DND-41 (cell line): ENCODE data around the gene TSPAN9.

Experiments
- ATAC-seq: fragments of 200-7000 bp; cut with Tn5 transposase; 3 replicates; pipeline ENCODE4 v1.9.1; 2021; ENCODE audit warnings: low read depth; ENCODE audit not compliant: insufficient read depth
- DNase-seq: peaks from one replicate; pipeline ENCODE4 v3.0.0-alpha.2; 2020
- H2AFZ ChIP-seq: 2 replicates; pipeline ENCODE4 v1.6.0; 2012; ENCODE audit warnings: low read depth, low read length
- H3K27ac ChIP-seq: 2 replicates; pipeline ENCODE4 v1.5.1; 2012; ENCODE audit warnings: low read length, inconsistent platforms
- H3K27me3 ChIP-seq: fragments of 200-600 bp; sonication (generic); 2 replicates; pipeline ENCODE4 v1.6.0; 2012; ENCODE audit warnings: low read length, mild to moderate bottlenecking, inconsistent platforms; ENCODE audit not compliant: insufficient read depth, poor library complexity
- H3K36me3 ChIP-seq: 2 replicates; pipeline ENCODE4 v1.5.1; 2012; ENCODE audit warnings: low read length, inconsistent platforms; ENCODE audit not compliant: insufficient read depth
- H3K4me1 ChIP-seq: 2 replicates; pipeline ENCODE4 v1.5.1; 2012; ENCODE audit warnings: mild to moderate bottlenecking, low read length; ENCODE audit not compliant: insufficient read depth
- H3K4me2 ChIP-seq: 2 replicates; pipeline ENCODE4 v1.6.0; 2012; ENCODE audit warnings: mild to moderate bottlenecking, moderate library complexity, low read length, inconsistent platforms; ENCODE audit not compliant: insufficient read depth
- H3K4me3 ChIP-seq, 2 experiments: fragments of 200-600 bp in 1 of 2; shearing (Covaris generic) in 1 of 2; 2 replicates each; pipeline ENCODE4 v1.5.1; 2012 to 2016; ENCODE audit warnings: inconsistent platforms in 2 of 2, low read length in 2 of 2, mild to moderate bottlenecking in 2 of 2, low read depth in 1 of 2, moderate library complexity in 1 of 2
- H3K79me2 ChIP-seq: 2 replicates; pipeline ENCODE4 v1.6.0; 2012; ENCODE audit warnings: low read length, inconsistent platforms; ENCODE audit not compliant: insufficient read depth
- H3K9ac ChIP-seq: 2 replicates; pipeline ENCODE4 v1.6.0; 2012; ENCODE audit warnings: low read depth, mild to moderate bottlenecking, inconsistent platforms, low read length, moderate library complexity
- H3K9me3 ChIP-seq: 2 replicates; pipeline ENCODE4 v1.5.1; 2012; ENCODE audit warnings: low read length, moderate library complexity, mild to moderate bottlenecking, inconsistent platforms; ENCODE audit not compliant: insufficient read depth, severe bottlenecking
- H4K20me1 ChIP-seq: 2 replicates; pipeline ENCODE4 v1.6.0; 2012; ENCODE audit warnings: low read length; ENCODE audit not compliant: insufficient read depth
- CTCF ChIP-seq: IDR thresholded peaks from 2 replicates; pipeline ENCODE4 v1.5.1; 2012; ENCODE audit warnings: borderline replicate concordance, low read length, moderate library complexity, mild to moderate bottlenecking; ENCODE audit not compliant: poor library complexity, severe bottlenecking; ENCODE audit errors: extremely low read depth
- EZH2 ChIP-seq: IDR thresholded peaks from 3 replicates; pipeline ENCODE4 v1.6.1; 2012; ENCODE audit warnings: borderline replicate concordance, low read depth, mild to moderate bottlenecking, moderate library complexity, low read length, inconsistent platforms; ENCODE audit not compliant: severe bottlenecking

Gene TSPAN9

DNA sequence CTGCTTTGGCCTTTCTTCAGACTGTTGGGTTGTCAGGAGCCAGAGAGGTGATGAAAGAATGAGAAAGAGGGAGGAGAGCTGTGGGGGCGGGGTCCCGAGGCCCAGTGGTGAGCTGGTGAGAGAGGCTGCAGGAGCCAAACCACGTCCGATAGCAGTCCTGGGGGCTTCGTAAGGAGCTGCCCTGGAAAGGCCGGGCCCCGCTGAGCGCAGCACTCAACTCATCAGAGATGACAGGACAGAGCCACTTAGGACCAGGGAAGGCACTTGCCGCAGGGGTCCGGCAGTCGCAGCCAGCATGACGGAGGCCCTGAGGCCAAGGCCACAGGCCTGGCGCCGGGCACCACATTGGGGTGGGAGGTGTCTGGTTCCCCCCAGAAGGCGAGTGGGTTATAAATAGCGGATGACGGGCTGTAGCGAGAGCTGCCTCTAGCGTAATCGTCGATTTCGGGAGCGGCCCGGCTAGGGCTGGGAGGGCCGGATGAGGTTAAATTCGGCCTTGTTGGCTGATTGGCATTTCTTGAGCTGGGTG, 179.0 kb downstream of the TSPAN9 start:
- H3K9ac ChIP-seq = no peak overlapping the region
- H3K27me3 ChIP-seq = no peaks in the 10 kb centered on the region
- DNase-seq = no peak
- H3K27ac ChIP-seq = no peak overlapping the region
- H3K9me3 ChIP-seq = no peaks in the 10 kb centered on the region
- H4K20me1 ChIP-seq = no peaks in the 10 kb centered on the region
- no peak overlapping the region for H3K4me3 ChIP-seq
- no peak overlapping the region for H3K4me2 ChIP-seq
- no peaks in the 10 kb centered on the region for H3K4me1 ChIP-seq
- no peaks in the 10 kb centered on the region for H3K36me3 ChIP-seq
- no peak for TF ChIP-seq CTCF
- H3K79me2 ChIP-seq = no peaks in the 10 kb centered on the region
- no peak for ATAC-seq
- no peak overlapping the region for H2AFZ ChIP-seq

- DNase-seq = no peak
- H3K9me3 ChIP-seq = no peaks in the 10 kb centered on the region
These were observed 180.2 kb downstream of the TSPAN9 start for GRCh38 chr12:3257411-3257810.

GRCh38 chr12:3259973-3260372, 182.8 kb downstream of the TSPAN9 start:
- Histone ChIP-seq H3K79me2 (no peaks in the 10 kb centered on the region), H3K27ac (no peak overlapping the region), H3K27me3 (no peaks in the 10 kb centered on the region), H3K9ac (no peak overlapping the region), H4K20me1 (no peaks in the 10 kb centered on the region), H2AFZ (no peak overlapping the region), H3K9me3 (no peaks in the 10 kb centered on the region), H3K4me1 (no peaks in the 10 kb centered on the region), H3K4me2 (no peak overlapping the region), H3K4me3 (no peak overlapping the region), H3K36me3 (no peaks in the 10 kb centered on the region)
- no peak for TF ChIP-seq EZH2
- no peak for TF ChIP-seq CTCF
- ATAC-seq (no peak), DNase-seq (no peak)

More at GRCh38 chr12:3257411-3257810, 180.2 kb downstream of the TSPAN9 start:
- no peak overlapping the region for H3K4me3 ChIP-seq
- no peak overlapping the region for H3K27ac ChIP-seq
- no peaks in the 10 kb centered on the region for H4K20me1 ChIP-seq
- no peaks in the 10 kb centered on the region for H3K36me3 ChIP-seq
- TF ChIP-seq EZH2 = no peak
- no peak for TF ChIP-seq CTCF
- ATAC-seq = no peak
- no peaks in the 10 kb centered on the region for H3K79me2 ChIP-seq
- H3K9ac ChIP-seq = no peak overlapping the region
- H3K27me3 ChIP-seq = no peaks in the 10 kb centered on the region
- H3K4me1 ChIP-seq = no peaks in the 10 kb centered on the region
- no peak overlapping the region for H2AFZ ChIP-seq
- H3K4me2 ChIP-seq = no peak overlapping the region

DNA sequence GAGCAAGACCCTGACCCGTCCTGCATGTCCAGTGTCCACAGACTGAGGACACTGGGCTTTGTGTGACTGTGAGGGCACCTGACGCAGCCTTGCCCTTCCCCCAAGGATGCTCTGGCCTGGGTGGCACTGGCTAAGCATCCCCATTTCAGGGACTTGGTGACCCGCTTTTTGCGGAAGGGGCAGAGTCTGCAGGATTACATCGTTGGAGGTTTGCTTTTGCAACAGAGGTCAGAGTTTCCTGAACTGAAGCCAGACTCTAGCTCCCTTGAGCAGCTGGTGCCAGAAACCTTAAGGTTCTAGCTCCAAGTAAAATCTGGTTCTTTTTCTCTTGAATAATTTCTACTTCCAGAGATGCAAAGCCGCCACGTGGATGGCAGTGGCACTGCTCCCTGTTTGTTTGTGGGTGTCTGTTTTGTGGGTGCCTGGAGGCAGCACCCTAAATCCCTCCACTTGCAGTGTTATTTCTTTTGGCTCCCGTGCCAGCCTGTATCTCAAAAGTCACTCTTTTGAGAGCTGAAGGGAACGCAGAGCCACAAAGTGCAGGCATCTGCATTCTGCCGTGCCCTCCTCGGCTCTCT, 184.7 kb downstream of the TSPAN9 start:
- no peaks in the 10 kb centered on the region for H3K36me3 ChIP-seq
- no peaks in the 10 kb centered on the region for H3K9me3 ChIP-seq
- DNase-seq (no peak), ATAC-seq (no peak)
- TF ChIP-seq CTCF = no peak
- no peak for TF ChIP-seq EZH2
- H2AFZ ChIP-seq = no peak overlapping the region
- H3K4me1 ChIP-seq = no peaks in the 10 kb centered on the region
- H3K79me2 ChIP-seq = no peaks in the 10 kb centered on the region
- H3K4me3 ChIP-seq = no peak overlapping the region
- H3K9ac ChIP-seq = no peak overlapping the region
- H3K27ac ChIP-seq = no peak overlapping the region
- H4K20me1 ChIP-seq = no peaks in the 10 kb centered on the region
- no peaks in the 10 kb centered on the region for H3K27me3 ChIP-seq
- no peak overlapping the region for H3K4me2 ChIP-seq
